Measurements from ENCODE around the gene C2orf74.

GRCh38 chr2:61125798-61126197, 36.2 kb upstream of the C2orf74 start:
- TF ChIP-seq CTCF (conservative IDR thresholded peaks at IDR 0.05 in 1 of 2, IDR thresholded peaks at IDR 0.05 in 1 of 2; ENCODE audit: extremely low read depth in 1 of 2, insufficient read depth in 1 of 2, low read depth in 1 of 2, low read length in 2 of 2) (no peak), EZH2 (IDR thresholded peaks at IDR 0.05; ENCODE audit: borderline replicate concordance, low read length) (no peak)

Data from mammary epithelial cell (primary cell).